Lower leg skin (tissue), 4 donors: ENCODE results near the gene P4HTM. TPM values are rescaled to one million over a fixed set of nuclear protein-coding genes. Genes with fewer than 3 reads are reported as not detected.

ENCODE experiments used
- DNase-seq, 2 donors: peaks; one replicate each; pipeline ENCODE4 v3.0.0-alpha.2; 2019; ENCODE audit warnings: low spot score in 2 of 2
- H3K4me3 ChIP-seq: fragments of 200-600 bp; sonication (generic); 2 replicates; pipeline ENCODE4 v1.5.1; 2017; ENCODE audit warnings: mild to moderate bottlenecking, low read depth; ENCODE audit not compliant: poor library complexity, severe bottlenecking
- POLR2A ChIP-seq, 2 donors: fragments of 450-650 bp; IDR thresholded peaks; one replicate each; pipeline ENCODE4 v1.6.1; 2016 to 2017; ENCODE audit warnings: antibody characterized with exemption in 2 of 2, mild to moderate bottlenecking in 1 of 2, moderate library complexity in 1 of 2
- WGBS, 2 donors: methylation state at CpG; one replicate each; pipeline ENCODE4 v1.1.5; 2018; 5-methylcytosine and 5-hydroxymethylcytosine counted together
- intact Hi-C: fragments of 100-400 bp; cut with DNase I; formaldehyde crosslinking; loops from one replicate; pipeline ENCODE4 v1.15.0; 2023; ENCODE audit warnings: low total_unique reads
- microRNA counts, 2 donors: library from miRNA; unstranded; fragments of <30 nt; microRNA quantifications; one replicate each; lab custom pipeline; 2016
- microRNA-seq, 2 donors: library from miRNA; unstranded; fragments of <30 nt; microRNA quantifications; one replicate each; pipeline ENCODE4, GENCODE V29; 2016; ENCODE audit warnings: borderline replicate concordance in 2 of 2, borderline number of aligned reads in 1 of 2
- total RNA-seq, 4 donors: library from RNA; depleted of rRNA; stranded (reverse); fragments of >200 nt; gene quantifications; one replicate each; pipeline ENCODE4 v1.1.0, GENCODE V29; 2016
- TF ChIP-seq, protein P1 (sequence below), 3 donors: fragments of 450-650 bp; IDR thresholded peaks; one replicate each; pipeline ENCODE4 v1.5.1; 2016; ENCODE audit warnings: antibody characterized with exemption in 3 of 3, mild to moderate bottlenecking in 3 of 3, moderate library complexity in 2 of 3

The P4HTM gene
- total RNA-seq, 4 donors from 2014 or later, result 23.4 to 41.9 (median 36.0) TPM

- TF ChIP-seq POLR2A (IDR thresholded peaks at IDR 0.05), result no peak
- TF ChIP-seq, protein P1, sequence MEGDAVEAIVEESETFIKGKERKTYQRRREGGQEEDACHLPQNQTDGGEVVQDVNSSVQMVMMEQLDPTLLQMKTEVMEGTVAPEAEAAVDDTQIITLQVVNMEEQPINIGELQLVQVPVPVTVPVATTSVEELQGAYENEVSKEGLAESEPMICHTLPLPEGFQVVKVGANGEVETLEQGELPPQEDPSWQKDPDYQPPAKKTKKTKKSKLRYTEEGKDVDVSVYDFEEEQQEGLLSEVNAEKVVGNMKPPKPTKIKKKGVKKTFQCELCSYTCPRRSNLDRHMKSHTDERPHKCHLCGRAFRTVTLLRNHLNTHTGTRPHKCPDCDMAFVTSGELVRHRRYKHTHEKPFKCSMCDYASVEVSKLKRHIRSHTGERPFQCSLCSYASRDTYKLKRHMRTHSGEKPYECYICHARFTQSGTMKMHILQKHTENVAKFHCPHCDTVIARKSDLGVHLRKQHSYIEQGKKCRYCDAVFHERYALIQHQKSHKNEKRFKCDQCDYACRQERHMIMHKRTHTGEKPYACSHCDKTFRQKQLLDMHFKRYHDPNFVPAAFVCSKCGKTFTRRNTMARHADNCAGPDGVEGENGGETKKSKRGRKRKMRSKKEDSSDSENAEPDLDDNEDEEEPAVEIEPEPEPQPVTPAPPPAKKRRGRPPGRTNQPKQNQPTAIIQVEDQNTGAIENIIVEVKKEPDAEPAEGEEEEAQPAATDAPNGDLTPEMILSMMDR (IDR thresholded peaks at IDR 0.05), result no peak
- no peak overlapping the region for H3K4me3 ChIP-seq
- intact Hi-C loops, result no loop called here
- WGBS, 2 donors, result 86 to 90% methylated on average over 6 of the region's 6 CpGs
- no peak for DNase-seq
Measured at GRCh38 chr3:49032646-49033304, 42.7 kb downstream of the P4HTM start.

DNA sequence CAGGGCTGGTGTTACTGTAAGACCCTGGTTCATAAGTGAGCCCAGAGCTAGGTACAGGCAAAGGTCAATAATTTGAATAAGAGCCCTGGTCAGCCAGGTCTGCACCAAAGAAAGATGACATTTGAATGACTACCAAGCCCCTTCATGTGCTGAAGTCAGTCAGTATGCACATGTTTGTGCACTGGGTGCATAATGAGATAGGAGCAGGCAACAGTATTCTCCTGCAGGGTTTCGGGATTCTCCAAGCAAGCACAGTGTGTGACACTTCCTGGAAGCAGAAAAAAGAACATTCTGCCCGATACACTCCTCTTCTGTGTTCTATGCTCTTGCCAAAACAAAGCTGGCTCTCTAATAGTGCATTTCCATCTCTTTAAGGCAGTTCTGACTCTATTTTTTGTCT is 44.6 kb downstream of the P4HTM start:
- intact Hi-C loops, result no loop called here
- 86 to 88% methylated on average over 2 of the region's 2 CpGs for WGBS, 2 donors
- H3K4me3 ChIP-seq, result no peak overlapping the region
- TF ChIP-seq POLR2A (IDR thresholded peaks at IDR 0.05), result no peak
- TF ChIP-seq, protein P1 (IDR thresholded peaks at IDR 0.05), result no peak
- no peak for DNase-seq

DNA sequence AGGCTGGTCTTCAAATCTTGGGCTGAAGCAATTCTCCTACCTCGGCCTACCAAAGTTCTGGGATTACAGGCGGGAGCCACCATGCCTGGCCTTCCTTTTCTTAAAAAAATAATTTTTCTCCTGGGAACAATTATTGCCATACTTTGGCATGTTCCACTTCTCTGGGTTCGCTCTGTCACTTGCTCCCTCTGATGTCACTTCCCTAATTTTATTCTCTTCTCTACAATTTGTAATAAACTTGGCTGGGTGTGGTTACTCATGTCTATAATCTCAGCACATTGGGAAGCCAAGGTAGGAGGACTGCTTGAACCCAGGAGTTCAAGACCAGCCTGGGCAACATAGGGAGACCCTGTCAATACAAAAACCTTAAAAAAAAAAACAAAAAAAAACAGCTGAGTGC is 45.2 kb downstream of the P4HTM start:
- TF ChIP-seq, protein P1 (IDR thresholded peaks at IDR 0.05), result no peak
- no peak for TF ChIP-seq POLR2A (IDR thresholded peaks at IDR 0.05)
- intact Hi-C loops, result no loop called here
- 90% methylated on average over 3 of the region's 3 CpGs for WGBS, 2 donors
- no peak overlapping the region for H3K4me3 ChIP-seq
- no peak for DNase-seq

- TF ChIP-seq, protein P1 (IDR thresholded peaks at IDR 0.05), result no peak
- TF ChIP-seq POLR2A (IDR thresholded peaks at IDR 0.05), result no peak
- no peak overlapping the region for H3K4me3 ChIP-seq
- intact Hi-C loops, result no loop called here
- DNase-seq, result no peak
- 93 to 94% methylated on average over 1 of the region's 1 CpG for WGBS, 2 donors
Measured at GRCh38 chr3:49053543-49053942, 63.5 kb downstream of the P4HTM start.

- intact Hi-C loops, result no loop called here
- DNase-seq, result no peak
- H3K4me3 ChIP-seq, result no peak overlapping the region
- WGBS, 2 donors, result 96 to 97% methylated on average over 2 of the region's 2 CpGs
- TF ChIP-seq, protein P1 (IDR thresholded peaks at IDR 0.05), result no peak
- no peak for TF ChIP-seq POLR2A (IDR thresholded peaks at IDR 0.05)
Measured at GRCh38 chr3:49054344-49054862, 64.4 kb downstream of the P4HTM start.

MicroRNAs within 50 kb of the gene (microRNA counts, 767-probe panel; counts per million panel counts)
- microRNA hsa-miR-191-5p (lab: Ali Mortazavi, UCI) (12,965 to 15,428 counts per million in 2 donors), microRNA hsa-miR-425-5p (lab: Ali Mortazavi, UCI) (0 to 358 counts per million in 2 donors)

Small RNA genes lying within 50 kb of the gene (microRNA-seq; reads per million reads assigned to microRNA genes)
- gene MIR191, result 11,566 to 11,569 reads per million in 2 donors
- gene MIR425, result 829 to 904 reads per million in 2 donors

Other genes with a start within 250 kb of the P4HTM start
- gene PRKAR2A, start 142.4 kb upstream of the P4HTM start, total RNA-seq, result 10 to 100 TPM; 25.4 to 53.2 (median 29.3) TPM
- 10 to 100 TPM; 11.4 to 46.3 (median 20.4) TPM for gene SLC25A20, start 91.4 kb upstream of the P4HTM start, total RNA-seq
- gene ARIH2, start 71.4 kb upstream of the P4HTM start, total RNA-seq, result 10 to 100 TPM; 41.5 to 75.7 (median 69.1) TPM
- 10 to 100 TPM; 39.5 to 86.9 (median 49.8) TPM for gene WDR6, start 17.1 kb downstream of the P4HTM start, total RNA-seq
- 10 to 100 TPM; 51.5 to 78.4 (median 62.1) TPM for gene DALRD3, start 28.3 kb downstream of the P4HTM start, total RNA-seq
- gene NDUFAF3, start 31.9 kb downstream of the P4HTM start, total RNA-seq, result 10 to 100 TPM; 24.2 to 85.9 (median 65.0) TPM
- gene IMPDH2, start 39.2 kb downstream of the P4HTM start, total RNA-seq, result 100 to 1,000 TPM; 205 to 275 (median 222) TPM
- gene QRICH1, start 103.8 kb downstream of the P4HTM start, total RNA-seq, result 100 to 1,000 TPM in 1 of 4 donors, 10 to 100 TPM in 3; 72.4 to 106 (median 84.2) TPM
- gene QARS1, start 114.5 kb downstream of the P4HTM start, total RNA-seq, result 100 to 1,000 TPM; 229 to 459 (median 321) TPM
- gene USP19, start 130.6 kb downstream of the P4HTM start, total RNA-seq, result 100 to 1,000 TPM in 1 of 4 donors, 10 to 100 TPM in 3; 71.6 to 151 (median 77.4) TPM
- 100 to 1,000 TPM; 312 to 485 (median 356) TPM for gene LAMB2, start 142.8 kb downstream of the P4HTM start, total RNA-seq
- gene CCDC71, start 176.1 kb downstream of the P4HTM start, total RNA-seq, result 10 to 100 TPM; 28.0 to 39.9 (median 33.7) TPM
- gene KLHDC8B, start 181.4 kb downstream of the P4HTM start, total RNA-seq, result 10 to 100 TPM; 52.4 to 65.2 (median 56.0) TPM